Left hindlimb (tissue), 1 donor: Measurements from ENCODE around the gene TNC.

ENCODE experiments used
- DNase-seq: peaks from one replicate; pipeline ENCODE4 v3.0.0-alpha.2; 2018

TNC gene

GRCh38 chr9:115117999-115118878 is at the start of gene TNC:
TNC (minus strand) TSS chr9:115118157; CDS start chr9:115091018, 27,139 bp downstream.
- peak; percentile 88 for DNase-seq

GRCh38 chr9:115167175-115167574 is 49.2 kb upstream of the TNC start:
- DNase-seq: no peak

DNA sequence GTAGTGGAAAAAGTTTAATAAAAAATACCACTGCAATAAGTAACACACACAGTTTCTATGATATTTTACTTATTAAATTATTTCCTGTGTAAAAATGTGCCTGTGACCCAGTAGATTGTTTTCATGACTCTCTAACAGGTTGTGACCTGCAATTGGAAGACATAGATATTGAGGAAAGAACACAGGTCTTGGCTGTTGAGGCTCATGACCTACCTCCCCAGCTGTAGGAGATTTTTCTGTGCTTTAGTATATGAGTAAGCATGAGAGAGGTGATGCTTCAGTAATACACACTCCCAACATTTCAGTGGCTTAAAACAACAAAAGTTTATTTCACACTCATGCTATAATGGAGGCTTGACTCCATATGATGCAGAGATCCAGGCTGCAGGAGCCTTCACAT is 47.3 kb upstream of the TNC start:
- no peak for DNase-seq

DNA sequence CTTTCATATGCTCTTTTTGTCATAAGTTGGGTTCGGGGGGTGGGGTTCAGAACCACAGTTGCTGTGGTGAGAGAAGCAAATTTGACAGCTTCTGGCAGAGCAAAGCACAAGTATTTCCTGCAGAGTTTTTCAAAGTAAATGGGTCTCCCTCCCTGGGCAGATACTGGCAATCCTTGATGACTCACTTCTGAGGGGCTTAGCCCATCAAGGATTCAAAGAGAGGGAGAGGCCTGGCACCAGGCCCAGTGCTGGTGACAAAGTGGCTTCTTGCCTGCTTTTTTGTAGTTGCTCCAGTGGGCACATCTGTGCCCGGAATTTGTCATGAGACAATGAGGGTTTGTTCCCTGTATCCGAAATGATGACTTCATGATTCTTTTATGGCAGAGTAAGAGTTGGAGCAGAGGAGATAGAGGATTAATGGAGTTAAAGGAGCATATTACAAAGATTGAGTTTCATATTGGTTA is 46.6 kb upstream of the TNC start:
- peak; percentile 73 for DNase-seq

DNA sequence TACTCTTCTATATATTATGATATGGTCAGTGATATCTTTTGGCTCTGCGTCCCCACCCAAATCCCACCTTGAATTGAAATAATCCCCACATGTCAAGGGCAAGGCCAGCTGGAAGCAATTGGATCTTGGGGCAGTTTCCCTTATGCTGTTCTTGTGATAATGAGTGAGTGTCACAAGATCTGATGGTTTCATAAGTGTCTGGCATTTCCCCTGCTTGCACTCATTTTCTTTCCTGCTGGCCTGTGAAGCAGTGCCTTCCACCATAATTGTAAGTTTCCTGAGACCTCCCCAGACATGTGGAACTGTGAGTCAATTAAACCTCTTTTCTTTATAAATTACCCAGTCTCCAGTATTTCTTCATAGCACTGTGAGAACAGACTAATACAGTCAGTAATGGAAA is 45.0 kb upstream of the TNC start:
- no peak for DNase-seq

DNA sequence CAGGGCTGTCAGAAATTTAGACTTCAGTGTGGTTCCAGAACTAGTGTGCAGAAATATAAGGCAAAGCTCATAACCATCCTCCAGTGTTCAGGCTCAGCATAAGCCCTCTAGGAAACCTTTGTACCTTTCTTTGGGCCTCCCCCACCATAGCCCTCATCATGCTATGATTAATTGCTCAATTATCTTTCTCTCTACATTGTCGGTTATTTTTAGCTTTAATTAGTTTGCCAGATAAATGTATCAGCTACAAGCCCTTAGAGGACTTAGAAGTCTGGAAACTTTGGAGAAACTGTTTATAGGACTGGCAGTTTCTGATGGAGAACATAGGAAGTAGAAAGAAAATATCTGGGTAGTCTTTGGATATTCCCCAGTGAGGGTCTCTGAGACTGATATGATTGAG is 43.5 kb upstream of the TNC start:
- no peak for DNase-seq

DNA sequence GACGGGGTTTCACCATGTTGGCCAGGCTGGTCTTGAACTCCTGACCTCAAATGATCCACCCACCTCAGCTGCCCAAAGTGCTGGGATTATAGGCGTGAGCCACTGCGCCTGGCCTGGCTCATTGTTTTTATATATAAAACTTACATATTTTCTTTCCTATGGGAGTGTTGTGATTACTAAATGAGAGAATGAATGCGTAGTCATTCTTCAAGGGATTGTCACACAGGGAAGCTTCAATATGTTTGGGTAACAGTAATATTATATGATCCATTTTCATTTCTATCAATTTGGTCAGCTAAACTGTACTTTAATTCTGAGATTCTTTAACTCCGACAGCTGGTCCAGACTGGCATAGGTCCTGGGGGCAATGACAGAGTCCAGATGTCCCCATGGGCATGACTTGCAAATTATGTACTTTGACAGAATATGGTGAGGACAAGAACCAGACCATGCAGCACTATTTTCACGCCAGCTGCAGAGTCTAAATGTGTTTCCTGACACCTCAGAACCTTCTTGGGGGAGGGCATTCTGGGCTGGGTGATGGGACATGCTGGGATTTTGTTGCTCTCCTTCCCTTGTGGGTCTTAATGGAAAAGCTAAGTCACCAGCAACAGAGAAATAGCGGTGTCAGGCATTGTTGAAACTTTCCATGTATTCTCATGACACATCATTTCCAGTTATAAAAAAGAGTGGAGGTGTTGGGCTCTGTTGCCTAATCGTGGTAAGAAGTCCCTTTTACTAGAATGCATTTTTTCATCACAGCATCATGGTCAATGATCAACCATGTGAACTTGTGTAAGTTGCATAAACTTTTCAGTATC is 40.9 kb upstream of the TNC start:
- DNase-seq: no peak

DNA sequence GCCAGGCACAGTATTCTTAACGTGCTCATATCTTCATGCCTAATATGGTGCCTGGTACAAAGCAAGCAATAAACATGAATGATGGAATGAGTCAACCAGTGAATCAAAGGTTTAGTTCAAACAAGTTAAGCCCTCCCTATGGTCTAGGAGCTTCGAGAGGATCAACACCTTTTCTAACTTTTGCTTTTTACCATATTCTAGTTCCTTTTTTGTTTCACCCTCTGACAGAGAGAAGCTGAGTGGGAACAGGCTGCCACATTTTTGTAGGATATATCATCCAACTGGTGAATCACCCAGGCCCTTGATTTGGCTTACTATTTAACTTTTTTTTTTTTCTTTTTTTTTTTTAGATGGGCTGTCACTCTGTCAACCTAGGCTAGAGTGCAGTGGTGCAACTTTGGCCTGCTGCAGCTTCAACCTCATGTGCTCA is 39.3 kb upstream of the TNC start:
- DNase-seq: no peak

- no peak for DNase-seq
These were observed 37.1 kb upstream of the TNC start for GRCh38 chr9:115155037-115155436.

GRCh38 chr9:115154617-115155016 is 36.7 kb upstream of the TNC start:
- DNase-seq: no peak

DNA sequence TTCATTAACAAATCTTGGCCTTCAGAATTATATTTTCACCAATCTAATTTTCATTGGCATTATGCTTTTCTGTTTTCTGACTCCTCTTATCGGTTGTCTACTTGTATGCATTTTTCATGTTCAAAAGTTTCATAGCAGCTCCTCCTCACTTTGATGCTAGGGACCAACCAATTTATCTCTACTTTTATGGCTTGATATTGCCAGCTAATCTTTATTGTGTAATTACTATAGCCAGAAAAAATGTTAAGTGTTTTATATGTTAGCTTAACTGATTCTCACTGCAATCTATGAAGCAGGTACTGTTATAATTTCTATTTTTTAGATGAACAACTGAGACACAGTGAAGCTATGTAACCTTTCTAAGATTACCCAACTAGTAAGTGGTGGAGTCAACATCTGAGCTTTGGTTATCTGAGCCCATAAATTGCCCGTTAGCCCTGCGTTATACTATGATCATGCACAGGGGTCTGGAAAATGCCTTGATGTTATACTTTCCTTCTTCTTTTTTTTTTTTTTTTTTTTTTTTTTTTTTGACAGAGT is 34.4 kb upstream of the TNC start:
- no peak for DNase-seq

- no peak for DNase-seq
These were observed 30.8 kb upstream of the TNC start for GRCh38 chr9:115148721-115149120.

- DNase-seq: no peak
These were observed 28.6 kb upstream of the TNC start for GRCh38 chr9:115146581-115147021.

- DNase-seq: no peak
These were observed 26.7 kb upstream of the TNC start for GRCh38 chr9:115144706-115145105.

DNA sequence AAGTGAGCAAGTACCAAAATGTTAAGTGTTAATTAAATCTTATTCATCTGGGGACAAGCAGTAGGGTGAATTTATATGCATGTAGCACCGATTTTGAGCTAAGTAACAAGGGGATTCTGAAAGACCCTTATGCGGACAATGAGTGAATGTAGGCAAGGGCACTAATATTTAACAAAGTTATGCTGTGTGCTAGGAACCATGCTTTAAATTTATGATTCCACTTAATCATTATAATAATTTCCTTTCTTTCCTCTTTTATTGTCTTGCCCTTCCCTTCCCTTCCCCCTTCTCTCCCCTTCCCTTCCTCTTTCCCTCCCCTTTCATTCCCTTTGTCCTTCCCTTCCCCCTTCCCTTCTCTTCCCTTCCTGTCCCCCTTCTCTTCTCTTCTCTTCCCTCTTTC is 25.7 kb upstream of the TNC start:
- no peak for DNase-seq

DNA sequence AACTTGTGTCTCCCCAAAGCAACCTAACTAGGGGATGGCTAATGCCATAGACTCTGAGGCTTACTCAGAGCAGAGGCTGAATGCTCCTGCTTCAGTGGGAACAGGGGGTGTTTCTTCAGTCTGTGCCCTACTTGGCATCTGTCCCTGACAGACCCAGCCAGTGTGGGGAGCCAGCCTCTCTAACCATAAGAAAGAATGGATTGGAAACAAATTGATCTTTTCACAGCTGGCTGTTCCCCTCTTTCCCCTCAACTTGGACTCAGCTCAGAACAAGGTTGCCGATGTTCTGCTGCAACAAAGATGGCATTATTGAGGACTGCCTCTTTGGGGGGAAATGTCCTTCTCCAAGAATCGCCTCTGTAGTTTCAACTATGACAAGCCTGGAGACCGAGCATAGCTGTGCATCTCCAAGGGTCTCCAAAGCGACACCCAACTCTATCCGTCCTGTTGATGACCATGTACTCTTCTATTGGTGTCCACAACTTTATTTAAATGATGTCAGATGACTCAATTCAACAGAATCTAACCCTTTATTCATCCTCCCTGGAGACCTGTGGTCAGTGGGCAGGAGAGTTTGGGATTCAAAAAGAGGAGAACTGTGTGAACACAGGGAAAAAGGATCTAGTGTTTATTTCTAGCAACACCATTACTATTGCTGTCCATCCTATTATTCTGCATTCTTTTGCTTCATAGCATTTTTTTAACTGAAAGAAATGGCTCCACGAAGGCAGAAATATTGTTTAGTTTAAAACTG is 24.7 kb upstream of the TNC start:
- no peak for DNase-seq

DNA sequence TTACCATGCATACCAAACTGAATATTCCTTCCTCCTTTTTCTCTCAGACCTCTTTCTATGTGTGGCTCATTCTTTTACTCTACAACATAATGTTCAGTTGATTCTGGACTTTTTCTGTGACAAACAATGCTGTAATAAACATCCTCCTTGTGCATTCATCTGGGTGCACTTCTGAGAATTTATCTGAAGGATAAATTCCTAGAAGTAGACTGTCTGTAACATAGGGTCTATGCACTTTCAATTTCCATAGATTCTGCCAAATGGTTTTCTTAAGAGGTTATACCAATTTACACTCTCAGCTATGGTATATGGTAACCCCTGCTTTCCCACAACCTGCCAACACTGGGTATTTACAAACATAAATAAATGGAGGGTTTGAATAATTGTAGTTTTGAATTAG is 24.1 kb upstream of the TNC start:
- no peak for DNase-seq

GRCh38 chr9:115141612-115142011 is 23.7 kb upstream of the TNC start:
- no peak for DNase-seq

- DNase-seq: no peak
These were observed 20.2 kb upstream of the TNC start for GRCh38 chr9:115138151-115138550.

GRCh38 chr9:115137526-115137925 is 19.6 kb upstream of the TNC start:
- DNase-seq: no peak

GRCh38 chr9:115135821-115136778 is 18.1 kb upstream of the TNC start:
- DNase-seq: peak; percentile 70

GRCh38 chr9:115134941-115135340 is 17.0 kb upstream of the TNC start:
- DNase-seq: no peak
